ENCODE measurements around the gene FRG2B.
"Not testable (repeated sequence)": the region's sequence is repeated elsewhere in the genome, so short reads cannot be mapped to it uniquely, and the experiment has no call there.

The FRG2B gene

DNA sequence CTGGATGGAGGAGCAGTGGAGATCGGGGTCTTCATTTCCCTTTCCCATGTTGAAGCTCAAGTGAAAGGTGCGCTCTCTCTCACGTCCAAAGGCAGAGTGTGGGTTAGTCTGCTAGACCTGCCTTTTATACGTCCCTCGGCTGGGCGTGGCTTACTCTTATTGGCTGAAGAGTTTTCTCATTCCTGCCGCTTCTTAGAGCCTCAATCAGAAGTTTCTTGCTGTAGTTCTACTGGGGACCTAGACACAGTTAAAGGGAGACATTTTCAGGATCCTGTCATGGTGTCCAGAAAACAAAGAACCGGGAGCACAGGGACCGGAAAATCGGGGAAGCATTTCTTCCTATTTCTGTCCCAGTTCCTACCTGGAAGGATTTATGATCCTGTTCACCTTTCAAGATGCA is at the start of gene FRG2B:
TSS of gene FRG2B (minus strand) at position 101 of the 400 bp plus-strand sequence. CDS start at position 48, 53 bp downstream.
- H3K27ac ChIP-seq, result not testable (repeated sequence)

DNA sequence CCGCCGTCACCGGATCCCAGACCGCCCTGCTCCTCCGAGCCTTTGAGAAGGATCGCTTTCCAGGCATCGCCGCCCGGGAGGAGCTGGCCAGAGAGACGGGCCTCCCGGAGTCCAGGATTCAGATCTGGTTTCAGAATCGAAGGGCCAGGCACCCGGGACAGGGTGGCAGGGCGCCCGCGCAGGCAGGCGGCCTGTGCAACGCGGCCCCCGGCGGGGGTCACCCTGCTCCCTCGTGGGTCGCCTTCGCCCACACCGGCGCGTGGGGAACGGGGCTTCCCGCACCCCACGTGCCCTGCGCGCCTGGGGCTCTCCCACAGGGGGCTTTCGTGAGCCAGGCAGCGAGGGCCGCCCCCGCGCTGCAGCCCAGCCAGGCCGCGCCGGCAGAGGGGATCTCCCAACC is 40.9 kb upstream of the FRG2B start:
- not testable (repeated sequence) for H3K27ac ChIP-seq

DNA sequence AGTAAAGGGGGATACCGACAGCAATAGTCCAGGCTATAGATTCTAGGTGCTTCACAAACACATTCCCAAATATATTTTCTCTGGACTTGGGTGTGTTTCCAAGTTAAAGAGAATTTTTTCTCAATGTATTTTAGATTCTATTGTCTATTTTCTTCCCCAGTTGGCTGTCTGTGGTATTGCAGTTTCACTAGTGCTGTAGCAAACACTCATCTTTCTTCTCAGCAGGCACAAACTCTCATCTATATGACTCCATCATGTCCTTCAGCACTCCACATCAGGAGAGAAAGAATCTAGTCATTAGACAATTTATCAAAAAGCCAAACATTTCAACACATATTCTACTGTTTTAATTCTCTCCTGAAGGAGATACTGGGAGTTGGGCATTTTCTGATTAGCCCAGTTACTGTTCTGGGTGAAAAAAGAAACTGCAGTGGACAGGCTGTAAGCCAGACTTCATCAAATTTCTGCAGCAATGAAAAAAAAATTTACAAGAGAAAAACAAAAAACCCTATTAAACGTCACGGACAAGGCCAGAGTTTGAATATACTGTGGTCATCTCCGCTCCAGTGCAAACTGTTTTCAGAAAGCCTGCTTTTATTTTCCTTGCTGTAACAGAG is 37.1 kb upstream of the FRG2B start:
- not testable (repeated sequence) for H3K27ac ChIP-seq

DNA sequence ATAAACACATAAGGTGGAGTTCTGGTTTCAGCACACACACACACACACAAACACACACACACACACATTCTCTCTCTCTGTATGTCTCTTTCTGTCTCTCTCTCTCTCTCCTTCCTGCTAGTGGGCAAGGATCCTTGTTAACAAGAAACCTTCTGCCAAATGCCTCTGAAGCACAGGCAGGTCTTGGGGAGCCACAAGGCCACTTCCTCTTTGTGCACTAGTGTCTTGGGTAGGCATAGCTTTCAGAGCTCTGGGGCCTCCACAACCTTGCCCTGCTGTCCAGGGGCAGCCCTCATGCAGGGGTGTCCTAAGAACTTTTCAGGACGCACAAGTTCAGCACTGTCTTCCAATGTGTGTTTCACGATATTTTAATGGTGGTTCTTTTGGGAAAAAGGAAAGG is 34.5 kb upstream of the FRG2B start:
- H3K27ac ChIP-seq, result not testable (repeated sequence)

DNA sequence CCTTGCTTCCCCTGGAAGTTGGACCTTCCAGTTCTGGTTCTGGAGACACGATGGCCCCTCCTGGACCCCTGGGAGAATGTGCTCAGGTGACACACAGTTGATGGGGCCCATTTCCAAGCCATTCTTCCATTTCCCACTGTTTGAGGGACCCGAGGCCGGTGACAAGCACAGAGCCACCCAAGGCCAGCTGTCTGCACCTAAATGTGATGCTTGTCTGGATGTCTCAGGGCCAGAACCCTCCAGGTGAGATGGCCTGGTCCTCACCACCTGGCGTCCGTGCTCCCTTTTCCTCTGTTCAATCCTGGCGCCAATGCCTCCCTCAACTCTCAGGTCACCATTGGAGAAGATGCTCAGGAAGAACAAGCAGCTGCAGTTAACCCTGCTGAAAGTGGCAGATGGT is 33.9 kb upstream of the FRG2B start:
- H3K27ac ChIP-seq, result not testable (repeated sequence)

DNA sequence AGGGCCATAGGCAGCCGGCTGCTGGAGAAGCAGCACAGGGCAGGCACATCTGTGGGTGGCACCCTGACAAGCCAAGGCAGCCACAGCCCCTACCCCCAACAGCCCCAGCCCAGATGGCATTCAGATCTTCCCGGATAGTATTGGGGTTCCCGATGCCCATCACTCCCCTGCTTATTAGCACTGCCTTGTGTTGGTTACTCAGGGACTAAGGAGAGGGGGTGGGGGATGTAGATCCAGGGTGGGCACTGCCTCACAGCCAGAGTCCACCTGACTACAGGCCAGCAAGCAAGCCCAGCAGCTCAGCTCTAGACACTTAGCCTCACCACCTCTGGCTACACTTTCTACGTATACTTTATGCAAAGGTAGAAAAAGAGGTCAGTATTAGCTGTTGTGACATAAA is 30.7 kb upstream of the FRG2B start:
- not testable (repeated sequence) for H3K27ac ChIP-seq

DNA sequence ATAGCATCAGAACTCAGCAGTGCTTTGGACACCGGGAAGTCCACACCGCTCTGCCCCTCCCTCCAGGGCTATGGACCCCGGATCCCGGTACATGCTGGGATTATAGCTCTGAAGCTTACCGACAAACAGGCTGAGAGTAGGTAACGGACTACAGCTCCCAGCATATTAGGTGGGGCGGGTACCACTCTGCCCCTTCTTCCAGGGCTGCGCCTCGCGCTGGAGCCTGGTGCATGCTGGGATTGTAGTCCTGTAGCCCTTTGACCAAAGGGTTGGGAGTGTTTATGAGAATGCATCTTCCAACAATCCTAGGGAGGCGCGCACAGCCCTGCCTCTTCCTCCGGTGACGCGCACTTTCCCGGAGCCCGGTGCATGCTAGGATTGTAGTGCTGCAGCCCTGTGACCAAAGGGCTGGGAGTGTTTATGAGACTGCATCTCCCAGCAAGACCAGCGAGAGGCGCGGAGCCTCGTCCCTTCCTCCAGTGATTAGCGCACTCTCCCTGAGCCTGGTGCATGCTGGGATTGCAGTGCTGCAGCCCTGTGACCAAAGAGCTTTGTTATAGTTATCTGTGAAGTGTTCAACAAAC is 22.4 kb upstream of the FRG2B start:
- not testable (repeated sequence) for H3K27ac ChIP-seq

DNA sequence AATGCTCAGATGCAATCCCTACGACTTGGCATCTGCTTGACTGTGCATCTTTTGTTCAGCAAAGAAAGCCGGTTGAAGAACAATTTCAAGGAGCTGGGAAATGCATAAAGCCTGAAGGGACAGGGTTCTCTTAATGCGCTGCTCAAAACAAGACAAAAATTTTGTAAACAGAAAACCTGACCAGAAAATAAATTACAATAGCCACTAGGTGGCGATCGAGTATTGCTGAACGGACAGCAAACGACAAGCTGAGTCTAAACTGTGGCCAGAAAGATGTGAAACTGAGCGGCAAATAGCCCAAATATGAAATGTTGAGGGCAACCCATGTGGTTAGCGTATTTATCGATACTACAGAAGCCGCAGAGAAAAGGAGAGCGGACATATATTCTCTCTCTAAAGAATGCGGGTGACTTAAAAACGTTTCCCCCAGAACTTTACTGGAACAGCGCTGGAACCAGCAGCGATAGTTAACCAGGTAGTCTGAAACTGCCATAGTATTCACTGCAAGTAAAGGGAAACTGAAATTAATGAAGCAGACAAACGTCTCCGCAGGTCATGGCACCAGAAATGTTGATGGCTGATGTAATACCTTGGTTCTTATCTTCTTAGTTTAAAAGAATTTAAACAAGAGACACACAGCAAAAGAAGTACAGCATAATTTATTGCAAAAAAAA is 20.6 kb upstream of the FRG2B start:
- not testable (repeated sequence) for H3K27ac ChIP-seq

DNA sequence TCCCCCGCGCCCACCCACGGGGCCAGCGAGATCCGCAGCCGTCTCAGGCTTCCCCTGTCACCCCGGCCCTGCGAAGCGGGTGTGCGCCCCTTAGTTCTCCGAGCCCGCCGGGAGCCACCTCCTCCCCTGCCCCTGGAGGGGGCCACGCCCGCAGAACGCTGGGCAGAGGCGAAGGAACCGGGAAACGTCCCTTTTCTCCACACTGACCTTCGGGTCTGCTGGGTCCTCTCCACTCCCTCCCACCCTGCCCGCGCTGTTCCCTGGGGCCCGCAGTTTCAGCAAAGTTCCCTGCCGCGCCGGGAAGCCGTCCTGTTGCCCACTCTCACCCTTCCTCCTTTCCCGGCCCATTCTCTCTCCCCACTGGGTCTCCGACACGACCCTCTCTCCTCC is 11.2 kb upstream of the FRG2B start:
- H3K27ac ChIP-seq, result not testable (repeated sequence)

DNA sequence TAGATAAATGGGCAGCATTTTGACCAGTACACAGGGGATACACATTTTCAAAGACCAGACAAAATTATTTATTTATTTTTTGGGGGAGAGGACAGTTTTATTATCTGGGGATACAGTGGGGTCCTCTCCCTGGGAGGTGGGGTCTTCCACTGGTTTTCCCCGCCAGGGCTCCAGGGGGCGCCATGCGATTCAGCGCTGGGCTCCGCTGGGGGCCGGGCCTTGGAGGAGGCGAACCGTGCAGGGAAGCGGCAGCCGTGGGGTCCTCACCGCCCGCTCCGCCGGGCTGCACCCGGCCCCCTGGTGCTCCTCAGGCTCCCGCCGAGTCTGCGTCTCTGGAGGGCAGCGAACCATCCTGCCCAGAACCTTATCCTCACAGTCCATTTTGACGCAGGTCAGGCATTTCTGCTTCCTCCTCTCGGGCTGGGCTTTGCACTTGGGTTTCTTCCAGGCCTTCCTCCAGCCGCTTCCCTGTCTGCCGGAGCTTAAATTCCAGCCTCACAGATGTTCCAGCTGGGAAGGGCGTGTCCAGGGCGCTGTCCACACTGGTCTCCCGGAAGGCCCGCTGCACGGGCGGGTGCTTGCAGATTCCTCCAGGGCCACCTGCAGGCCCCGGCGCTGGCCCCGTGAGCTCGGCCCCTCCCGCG is 10.7 kb upstream of the FRG2B start:
- H3K27ac ChIP-seq, result not testable (repeated sequence)

DNA sequence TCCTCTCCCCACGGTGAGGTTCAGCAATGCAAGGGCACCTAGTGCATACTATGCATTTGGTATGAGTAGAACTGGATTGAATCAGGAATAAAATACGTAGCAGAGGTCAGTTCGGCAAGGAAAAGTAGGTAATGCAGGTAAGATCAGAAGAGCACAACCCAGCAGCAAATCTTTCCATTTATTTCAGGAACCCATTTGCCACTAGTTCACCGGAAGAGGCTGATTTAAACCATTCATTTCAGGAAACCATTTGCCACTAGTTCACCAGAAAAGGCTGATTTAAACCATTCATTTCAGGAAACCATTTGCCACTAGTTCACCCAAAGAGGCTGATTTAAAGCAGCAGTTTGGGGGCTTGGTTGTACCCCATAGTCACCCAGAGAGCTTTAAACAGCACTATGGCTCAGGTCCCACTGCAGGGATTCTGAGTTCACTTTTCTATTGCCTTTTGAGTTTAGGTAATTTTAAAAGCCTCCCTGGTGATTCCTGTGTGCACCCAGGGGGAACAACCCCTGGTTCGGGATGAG is 4.2 kb upstream of the FRG2B start:
- H3K27ac ChIP-seq, result not testable (repeated sequence)

DNA sequence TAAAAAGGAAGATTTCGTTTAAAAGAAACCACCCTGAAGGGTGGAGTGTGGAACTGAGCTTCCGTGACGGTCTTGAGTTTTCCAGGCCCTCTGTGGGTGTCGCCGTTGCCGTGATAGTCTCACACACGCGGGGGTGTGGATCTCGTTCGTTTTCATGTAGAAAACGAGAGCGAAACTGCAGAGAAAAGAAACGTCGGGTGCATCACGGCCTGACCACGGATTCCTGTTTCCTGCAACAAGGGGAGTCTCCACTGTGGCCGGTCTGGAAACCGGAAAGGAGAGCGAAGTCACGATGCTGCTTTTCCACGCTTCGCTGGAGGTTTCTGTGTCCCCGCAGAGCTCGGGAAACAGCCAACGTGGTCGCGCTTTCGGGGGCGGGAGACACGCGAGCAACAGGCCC is 4.1 kb downstream of the FRG2B start:
- not testable (repeated sequence) for H3K27ac ChIP-seq

DNA sequence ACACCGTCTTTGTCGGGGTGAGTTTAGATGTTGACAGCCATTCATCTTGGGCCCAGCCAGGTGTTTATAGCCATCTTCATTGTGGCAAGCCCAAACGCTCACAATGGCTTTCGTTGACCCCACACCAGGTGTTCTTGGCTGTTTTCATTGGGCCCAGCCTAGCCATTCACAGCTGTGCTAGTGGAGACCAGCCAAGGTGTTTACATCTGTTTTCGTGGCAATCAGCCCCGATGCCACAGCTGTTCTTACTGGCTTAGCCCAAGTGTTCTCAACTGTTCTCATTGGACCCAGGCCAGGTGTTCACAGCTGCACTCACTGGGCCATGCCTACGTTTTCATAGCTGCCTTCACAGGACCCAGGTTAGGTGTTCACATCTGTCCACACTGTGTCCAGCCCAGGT is 7.7 kb downstream of the FRG2B start:
- TF ChIP-seq, protein P1, sequence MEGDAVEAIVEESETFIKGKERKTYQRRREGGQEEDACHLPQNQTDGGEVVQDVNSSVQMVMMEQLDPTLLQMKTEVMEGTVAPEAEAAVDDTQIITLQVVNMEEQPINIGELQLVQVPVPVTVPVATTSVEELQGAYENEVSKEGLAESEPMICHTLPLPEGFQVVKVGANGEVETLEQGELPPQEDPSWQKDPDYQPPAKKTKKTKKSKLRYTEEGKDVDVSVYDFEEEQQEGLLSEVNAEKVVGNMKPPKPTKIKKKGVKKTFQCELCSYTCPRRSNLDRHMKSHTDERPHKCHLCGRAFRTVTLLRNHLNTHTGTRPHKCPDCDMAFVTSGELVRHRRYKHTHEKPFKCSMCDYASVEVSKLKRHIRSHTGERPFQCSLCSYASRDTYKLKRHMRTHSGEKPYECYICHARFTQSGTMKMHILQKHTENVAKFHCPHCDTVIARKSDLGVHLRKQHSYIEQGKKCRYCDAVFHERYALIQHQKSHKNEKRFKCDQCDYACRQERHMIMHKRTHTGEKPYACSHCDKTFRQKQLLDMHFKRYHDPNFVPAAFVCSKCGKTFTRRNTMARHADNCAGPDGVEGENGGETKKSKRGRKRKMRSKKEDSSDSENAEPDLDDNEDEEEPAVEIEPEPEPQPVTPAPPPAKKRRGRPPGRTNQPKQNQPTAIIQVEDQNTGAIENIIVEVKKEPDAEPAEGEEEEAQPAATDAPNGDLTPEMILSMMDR (conservative IDR thresholded peaks at IDR 0.05), result no peak
- no peak overlapping the region for H3K27ac ChIP-seq

DNA sequence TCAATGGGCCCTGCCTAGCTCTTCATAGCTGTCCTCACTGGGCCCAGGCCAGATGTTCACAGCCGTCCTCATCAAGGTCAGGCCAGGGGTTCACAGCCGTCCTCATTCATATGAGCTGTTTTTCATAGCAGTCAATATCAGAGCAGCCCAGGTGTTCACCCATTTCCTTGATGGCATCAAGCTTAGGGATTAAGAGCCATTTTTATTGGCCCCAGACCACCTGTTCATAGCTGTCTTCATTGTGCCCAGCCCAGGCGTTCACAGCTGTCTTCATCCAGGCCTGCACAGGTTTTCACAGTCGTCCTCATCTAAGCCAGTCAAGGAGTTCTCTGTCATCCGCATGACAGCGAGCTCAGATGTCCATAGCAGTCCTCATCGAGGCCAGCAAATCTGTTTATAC is 9.4 kb downstream of the FRG2B start:
- TF ChIP-seq, protein P1 (conservative IDR thresholded peaks at IDR 0.05), result no peak
- no peak overlapping the region for H3K27ac ChIP-seq

Measured in VCaP (cell line).